ENCODE measurements around the gene BPI. TPM values are rescaled to one million over a fixed set of nuclear protein-coding genes. Genes with fewer than 3 reads are reported as not detected.

BPI gene
- total RNA-seq, 6 experiments from 2014 or later, result 0.26 to 1.3 (median 0.60) TPM; not detected in 2

DNA sequence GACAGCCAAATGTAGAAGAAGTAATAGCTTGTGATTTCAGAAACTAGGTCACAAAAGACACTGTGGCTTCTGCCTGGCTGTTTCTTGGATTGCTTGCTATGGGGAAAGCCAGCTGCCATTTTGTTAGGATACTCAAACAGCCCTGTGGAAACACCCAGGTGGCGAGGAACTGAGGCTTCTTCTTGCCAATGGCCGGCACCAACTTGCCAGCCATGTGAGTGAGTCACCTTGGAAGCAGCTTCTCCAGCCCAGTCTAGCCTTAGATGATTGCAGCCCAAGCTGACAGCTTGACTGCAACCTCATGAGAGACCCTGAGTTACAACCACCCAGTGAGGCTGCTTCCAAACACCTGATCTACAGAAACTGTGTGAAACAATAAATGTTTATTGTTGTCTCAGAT, 31.6 kb upstream of the BPI start:
- ATAC-seq (no peak), DNase-seq (no peak)
- no CpG with 5 or more reads among the region's 2 CpGs for WGBS (ENCODE audit: insufficient coverage, low coverage, low lambda C conversion rate, missing lambda C conversion rate)
- Histone ChIP-seq H3K27me3 (no peaks in the 10 kb centered on the region), H3K4me3 (no peak overlapping the region), H3K4me1 (no peaks in the 10 kb centered on the region), H3K36me3 (no peaks in the 10 kb centered on the region), H3K27ac (no peak overlapping the region), H3K9me3 (no peaks in the 10 kb centered on the region)
- no peak for TF ChIP-seq POLR2A (IDR thresholded peaks at IDR 0.05)
- TF ChIP-seq, protein P1, sequence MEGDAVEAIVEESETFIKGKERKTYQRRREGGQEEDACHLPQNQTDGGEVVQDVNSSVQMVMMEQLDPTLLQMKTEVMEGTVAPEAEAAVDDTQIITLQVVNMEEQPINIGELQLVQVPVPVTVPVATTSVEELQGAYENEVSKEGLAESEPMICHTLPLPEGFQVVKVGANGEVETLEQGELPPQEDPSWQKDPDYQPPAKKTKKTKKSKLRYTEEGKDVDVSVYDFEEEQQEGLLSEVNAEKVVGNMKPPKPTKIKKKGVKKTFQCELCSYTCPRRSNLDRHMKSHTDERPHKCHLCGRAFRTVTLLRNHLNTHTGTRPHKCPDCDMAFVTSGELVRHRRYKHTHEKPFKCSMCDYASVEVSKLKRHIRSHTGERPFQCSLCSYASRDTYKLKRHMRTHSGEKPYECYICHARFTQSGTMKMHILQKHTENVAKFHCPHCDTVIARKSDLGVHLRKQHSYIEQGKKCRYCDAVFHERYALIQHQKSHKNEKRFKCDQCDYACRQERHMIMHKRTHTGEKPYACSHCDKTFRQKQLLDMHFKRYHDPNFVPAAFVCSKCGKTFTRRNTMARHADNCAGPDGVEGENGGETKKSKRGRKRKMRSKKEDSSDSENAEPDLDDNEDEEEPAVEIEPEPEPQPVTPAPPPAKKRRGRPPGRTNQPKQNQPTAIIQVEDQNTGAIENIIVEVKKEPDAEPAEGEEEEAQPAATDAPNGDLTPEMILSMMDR (IDR thresholded peaks at IDR 0.05), result no peak
- intact Hi-C loops (cut with DNase I), result no loop called here

- no peak for ATAC-seq
- Histone ChIP-seq H3K27me3 (no peaks in the 10 kb centered on the region), H3K4me3 (no peak overlapping the region), H3K4me1 (no peaks in the 10 kb centered on the region), H3K36me3 (no peaks in the 10 kb centered on the region), H3K9me3 (no peaks in the 10 kb centered on the region), H3K27ac (no peak overlapping the region)
- intact Hi-C loops (cut with DNase I), result no loop called here
- no peak for TF ChIP-seq POLR2A (IDR thresholded peaks at IDR 0.05)
- TF ChIP-seq, protein P1 (IDR thresholded peaks at IDR 0.05), result no peak
- 46% methylated on average over 2 of the region's 2 CpGs for WGBS (ENCODE audit: insufficient coverage, low coverage, low lambda C conversion rate, missing lambda C conversion rate)
- DNase-seq, result no peak
These were observed 31.0 kb upstream of the BPI start for GRCh38 chr20:38272961-38273360.

DNA sequence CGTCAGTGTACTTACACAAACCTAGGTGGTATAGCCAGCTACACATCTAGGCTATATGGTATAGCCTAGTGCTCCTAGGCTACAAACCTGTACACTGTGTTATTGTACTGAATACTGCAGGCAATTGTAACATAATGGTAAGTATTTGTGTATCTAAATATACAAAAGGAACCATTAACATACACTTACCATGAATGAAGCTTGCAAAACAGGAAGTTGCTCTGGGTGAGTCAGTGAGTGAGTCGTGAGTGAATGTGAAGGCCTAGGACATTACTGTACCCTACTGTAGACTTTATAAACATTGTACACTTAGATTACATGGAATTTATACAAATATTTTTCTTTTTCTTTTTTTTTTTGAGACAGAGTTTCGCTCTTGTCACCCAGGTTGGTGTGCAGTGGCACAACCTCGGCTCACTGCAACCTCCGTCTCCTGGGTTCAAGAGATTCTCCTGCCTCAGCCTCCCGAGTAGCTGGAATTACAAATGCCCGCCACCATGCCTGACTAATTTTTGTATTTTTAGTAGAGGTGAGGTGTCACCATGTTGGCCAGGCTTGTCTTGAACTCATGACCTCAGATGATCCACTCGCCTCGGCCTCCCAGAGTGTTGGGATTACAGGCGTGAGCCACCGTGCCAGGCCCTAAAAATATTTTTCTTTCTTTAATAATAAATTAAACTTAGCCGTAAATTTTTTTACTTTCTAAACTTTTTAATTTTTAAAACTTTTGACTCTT, 28.0 kb upstream of the BPI start:
- H3K27ac ChIP-seq, result no peak overlapping the region
- DNase-seq (peak in 1 of 3 donors; percentile 8), ATAC-seq (peak in 1 of 4 donors; percentile 42)
- 82% methylated on average over 12 of the region's 12 CpGs for WGBS (ENCODE audit: insufficient coverage, low coverage, low lambda C conversion rate, missing lambda C conversion rate)
- TF ChIP-seq, protein P1 (IDR thresholded peaks at IDR 0.05), result no peak
- TF ChIP-seq POLR2A (IDR thresholded peaks at IDR 0.05), result no peak
- H3K36me3 ChIP-seq, result no peaks in the 10 kb centered on the region
- intact Hi-C loops (cut with DNase I), result no loop called here
- no peak overlapping the region for H3K4me3 ChIP-seq
- no peaks in the 10 kb centered on the region for H3K4me1 ChIP-seq
- no peaks in the 10 kb centered on the region for H3K9me3 ChIP-seq
- no peaks in the 10 kb centered on the region for H3K27me3 ChIP-seq

DNA sequence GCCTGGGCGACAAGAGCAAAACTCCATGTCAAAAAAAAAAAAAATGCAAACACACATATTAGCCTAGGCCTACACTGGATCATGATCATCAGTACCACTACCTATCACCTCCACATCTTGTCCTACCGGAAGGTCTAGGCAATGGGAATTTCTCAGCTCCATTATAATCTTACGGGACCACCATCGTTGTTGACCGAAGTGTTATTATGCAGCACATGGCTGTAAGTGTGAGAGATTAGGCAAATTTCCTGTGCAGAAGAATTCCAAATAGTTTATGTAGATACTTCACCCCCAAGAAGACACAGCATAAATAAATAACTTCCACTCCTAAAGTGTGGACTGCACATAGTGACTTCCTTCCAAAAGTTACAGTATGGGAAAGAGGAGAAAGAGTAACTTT, 26.7 kb upstream of the BPI start:
- H3K4me3 ChIP-seq, result no peak overlapping the region
- DNase-seq (no peak), ATAC-seq (no peak)
- H3K4me1 ChIP-seq, result peaks cover 0 to 4% (median 0%) of the 10 kb centered on the region in 4 donors
- no peaks in the 10 kb centered on the region for H3K27me3 ChIP-seq
- TF ChIP-seq, protein P1 (IDR thresholded peaks at IDR 0.05), result no peak
- TF ChIP-seq POLR2A (IDR thresholded peaks at IDR 0.05), result no peak
- no peak overlapping the region for H3K27ac ChIP-seq
- H3K9me3 ChIP-seq, result no peaks in the 10 kb centered on the region
- WGBS (ENCODE audit: insufficient coverage, low coverage, low lambda C conversion rate, missing lambda C conversion rate), result 88% methylated on average over 5 of the region's 5 CpGs
- intact Hi-C loops (cut with DNase I), result no loop called here
- no peaks in the 10 kb centered on the region for H3K36me3 ChIP-seq
